GM21576 (cell line): ENCODE measurements around the gene PRCC.
"Not testable (repeated sequence)": the region's sequence is repeated elsewhere in the genome, so short reads cannot be mapped to it uniquely, and the experiment has no call there.

Experiments used
- ATAC-seq: cut with Tn5 transposase; IDR thresholded peaks from one replicate; pipeline ENCODE4 v1.9.1; 2021; ENCODE audit warnings: mild to moderate bottlenecking, moderate library complexity; ENCODE audit not compliant: unreplicated experiment

Gene PRCC

GRCh38 chr1:156760092-156760795 is 7.1 kb upstream of the PRCC start:
- no peak for ATAC-seq

DNA sequence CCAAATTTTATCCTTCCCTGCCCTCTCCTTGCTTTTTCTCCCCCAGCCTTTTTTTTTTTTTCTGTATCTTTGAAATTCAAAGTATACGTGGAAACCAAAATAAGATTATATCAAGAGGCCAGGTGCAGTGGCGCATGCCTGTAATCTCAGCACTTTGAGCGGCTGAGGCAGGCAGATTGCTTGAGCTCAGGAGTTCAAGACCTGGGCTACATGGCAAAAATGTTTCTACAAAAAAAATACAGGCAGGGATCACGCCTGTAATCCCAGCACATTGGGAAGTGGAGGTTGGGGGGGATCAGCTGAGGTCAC is 6.6 kb upstream of the PRCC start:
- ATAC-seq, result no peak

DNA sequence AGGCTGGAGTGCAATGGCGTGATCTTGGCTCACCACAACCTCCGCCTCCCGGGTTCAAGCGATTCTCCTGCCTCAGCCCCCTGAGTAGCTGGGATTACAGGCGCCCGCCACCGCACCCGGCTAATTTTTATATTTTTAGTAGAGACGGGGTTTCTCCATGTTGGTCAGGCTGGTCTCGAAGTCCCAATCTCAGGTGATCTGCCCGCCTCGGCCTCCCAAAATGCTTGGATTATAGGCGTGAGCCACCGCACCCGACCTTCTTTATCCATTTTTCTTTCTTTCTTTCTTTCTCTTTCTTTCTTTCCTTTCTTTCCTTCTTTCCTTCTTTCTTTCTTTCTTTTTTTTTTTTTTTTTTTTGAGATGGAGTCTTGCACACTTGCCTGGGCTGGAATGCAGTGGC is 2.2 kb upstream of the PRCC start:
- not testable (repeated sequence) for ATAC-seq

GRCh38 chr1:156765666-156766065 is 1.7 kb upstream of the PRCC start:
- ATAC-seq, result no peak

GRCh38 chr1:156766298-156767100 is 836 bp upstream of the PRCC start:
- ATAC-seq, result no peak

DNA sequence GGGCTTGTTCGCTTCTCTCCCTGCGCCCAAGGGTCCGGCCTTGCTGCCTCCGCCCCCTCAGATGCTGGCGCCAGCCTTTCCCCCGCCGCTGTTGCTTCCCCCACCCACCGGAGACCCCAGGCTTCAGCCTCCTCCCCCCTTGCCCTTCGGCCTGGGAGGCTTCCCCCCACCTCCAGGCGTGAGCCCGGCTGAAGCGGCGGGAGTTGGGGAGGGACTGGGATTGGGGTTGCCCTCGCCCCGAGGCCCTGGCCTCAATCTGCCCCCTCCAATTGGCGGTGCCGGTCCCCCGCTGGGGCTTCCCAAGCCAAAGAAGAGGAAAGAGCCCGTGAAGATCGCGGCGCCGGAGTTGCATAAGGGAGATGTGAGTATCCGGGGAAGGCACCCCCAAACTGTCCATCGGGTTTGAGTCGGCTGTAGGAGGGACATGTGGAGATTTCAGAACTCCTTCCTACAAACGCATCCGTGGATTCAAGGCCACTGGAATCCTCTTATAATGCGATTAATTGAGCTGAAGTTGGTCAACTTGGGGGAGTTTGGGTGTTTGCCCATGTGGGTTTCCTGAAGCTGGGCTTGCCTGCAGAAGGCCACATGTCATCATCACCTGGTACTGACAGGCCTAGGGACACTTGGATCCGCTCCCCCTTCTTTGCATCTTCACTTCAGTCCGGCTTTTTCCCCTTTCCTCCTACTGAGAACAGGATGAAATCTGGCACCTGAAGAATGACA is 707 bp downstream of the PRCC start:
- no peak for ATAC-seq

DNA sequence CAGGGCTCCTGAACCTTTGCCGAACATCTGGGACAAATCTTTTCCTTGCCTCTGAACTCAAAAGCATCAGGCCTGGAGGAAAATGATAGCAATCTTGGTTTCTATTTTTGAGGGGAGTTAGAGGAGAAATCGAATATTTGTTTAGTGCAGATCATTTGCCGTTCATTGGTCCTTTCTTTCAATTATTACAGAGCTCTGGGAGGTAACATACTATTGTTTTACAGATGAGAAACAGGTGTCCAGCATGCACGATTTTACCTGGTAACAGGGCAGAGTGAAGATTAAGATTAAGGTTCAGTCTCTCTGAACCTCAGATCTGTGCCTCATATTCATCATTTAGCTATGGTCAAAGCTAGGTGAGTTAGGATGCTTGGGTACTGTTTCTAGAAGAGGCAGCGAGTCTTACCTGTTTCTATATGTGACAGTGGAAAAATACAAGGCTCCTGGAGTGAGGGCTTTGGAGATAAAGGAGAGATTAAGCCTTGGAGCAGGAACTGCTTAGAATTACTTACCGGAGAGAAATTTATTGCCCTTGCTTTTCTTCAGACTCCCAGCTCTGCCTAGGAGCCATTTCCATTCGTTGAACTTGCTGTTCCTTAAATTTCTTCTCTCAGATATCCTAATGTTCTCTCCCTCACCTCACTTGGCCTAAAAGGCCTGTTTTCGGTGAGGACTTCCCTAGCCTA is 1.4 kb downstream of the PRCC start:
- no peak for ATAC-seq

DNA sequence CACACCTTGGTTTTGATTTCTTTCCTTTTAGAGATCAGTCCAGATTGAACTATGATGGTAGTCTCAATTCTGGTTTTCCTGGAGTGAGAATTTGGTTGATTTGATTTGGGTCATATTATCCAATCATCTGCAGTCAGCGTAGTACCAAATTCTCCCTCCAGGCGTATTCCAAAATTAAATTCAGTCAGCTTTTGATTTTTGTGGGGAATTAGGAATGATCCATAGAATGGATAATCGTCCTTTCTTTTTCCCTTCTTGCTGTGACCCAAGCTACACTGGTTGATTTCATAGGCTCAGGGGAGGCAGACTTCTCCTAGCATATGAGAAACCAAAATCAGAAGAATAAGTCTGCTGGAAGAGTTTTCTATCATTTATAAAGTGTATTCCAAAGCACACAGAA is 4.9 kb downstream of the PRCC start:
- ATAC-seq, result no peak

DNA sequence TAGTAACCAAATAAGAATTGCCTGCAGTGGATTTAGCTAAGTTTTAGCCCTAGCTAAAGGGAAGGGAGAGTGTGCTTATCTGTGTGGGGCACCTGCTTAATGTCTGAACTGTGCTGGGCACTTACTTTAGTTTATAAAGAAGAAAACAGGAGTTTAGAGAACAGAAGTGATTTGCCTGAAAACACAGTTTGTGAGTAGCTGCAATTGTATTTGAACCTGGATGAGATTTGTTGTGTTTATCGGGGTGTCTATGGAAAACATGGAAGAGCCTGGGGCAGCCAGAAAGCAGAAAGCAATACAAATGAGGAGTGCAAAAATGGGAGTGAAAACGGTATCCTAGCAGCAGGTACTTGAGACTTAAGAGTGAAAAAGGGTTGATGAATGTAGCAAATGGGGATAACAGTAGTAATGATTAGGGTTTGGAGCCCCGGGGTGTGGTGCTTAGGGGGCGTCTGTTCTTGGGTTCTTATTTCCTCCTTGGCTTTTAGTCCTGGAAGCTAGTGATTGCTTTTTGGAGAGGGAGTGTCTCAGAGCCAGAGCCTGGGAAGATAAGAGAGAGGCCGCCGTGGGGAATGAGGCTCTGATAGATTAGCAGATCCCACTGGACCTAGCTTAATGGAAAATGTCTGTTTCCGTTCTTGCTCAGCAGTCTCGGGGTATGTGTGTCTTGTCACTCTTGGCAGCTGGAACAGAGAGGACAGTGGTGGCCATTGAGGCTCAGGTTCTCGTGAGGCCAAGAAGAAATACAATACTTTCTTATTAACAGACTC is 5.6 kb downstream of the PRCC start:
- ATAC-seq, result no peak

DNA sequence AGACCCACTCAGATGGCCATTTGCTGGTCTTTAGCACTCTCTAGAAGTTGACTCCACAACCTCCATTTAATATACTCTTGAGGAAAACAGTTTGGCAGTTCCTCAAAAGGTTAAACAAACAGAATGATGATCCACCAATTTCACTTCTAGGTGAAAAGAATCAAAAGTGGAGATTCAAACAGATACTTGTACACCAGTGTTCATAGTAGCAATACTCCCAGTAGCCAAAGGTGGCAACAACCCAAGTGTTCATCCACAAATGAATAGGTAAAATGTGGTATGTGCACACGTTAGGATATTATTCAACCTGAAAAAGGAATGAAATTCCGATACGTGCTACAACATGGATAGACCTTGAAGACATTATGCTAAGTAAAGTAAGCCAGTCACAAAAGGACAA is 6.3 kb downstream of the PRCC start:
- ATAC-seq, result no peak

DNA sequence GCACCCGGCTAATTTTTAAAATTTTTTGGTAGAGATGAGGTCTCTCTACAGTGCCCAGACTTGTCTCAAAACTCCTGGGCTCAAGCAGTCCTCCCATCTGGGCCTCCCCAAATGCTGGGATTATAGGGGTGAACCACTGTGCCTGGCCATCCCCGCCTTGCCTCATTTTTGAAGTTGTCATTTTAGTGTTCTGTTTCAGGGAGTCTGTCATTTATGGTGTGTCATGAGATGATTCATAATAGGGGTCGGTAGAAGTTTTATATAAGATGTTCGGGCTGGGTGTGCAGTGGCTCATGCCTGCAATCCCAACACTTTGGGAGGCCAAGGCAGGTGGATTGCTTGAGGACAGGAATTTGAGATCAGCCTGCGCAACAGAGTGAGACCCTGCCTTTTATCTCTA is 8.5 kb downstream of the PRCC start:
- ATAC-seq, result no peak

DNA sequence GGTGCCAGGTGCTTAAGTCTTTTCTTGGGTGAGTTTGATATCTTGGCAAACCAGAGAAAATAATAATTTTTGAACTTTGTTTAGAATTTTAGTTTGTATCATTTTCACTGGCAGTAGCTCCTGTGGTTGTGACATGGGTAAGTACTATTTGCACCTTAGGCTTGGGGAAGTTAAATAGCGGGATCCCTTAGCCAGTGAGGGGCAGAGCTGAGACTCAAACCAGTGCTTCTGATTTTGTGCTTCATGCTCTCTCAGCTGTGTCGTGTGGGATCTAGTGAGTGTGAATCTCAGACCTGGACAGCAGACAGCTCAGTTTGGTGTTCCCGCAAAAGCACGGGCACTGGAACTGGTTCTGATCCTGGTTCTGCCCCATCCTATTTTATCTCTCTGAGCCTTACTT is 9.6 kb downstream of the PRCC start:
- ATAC-seq, result no peak

- ATAC-seq, result no peak
These were observed 10.2 kb downstream of the PRCC start for GRCh38 chr1:156777573-156777972.

DNA sequence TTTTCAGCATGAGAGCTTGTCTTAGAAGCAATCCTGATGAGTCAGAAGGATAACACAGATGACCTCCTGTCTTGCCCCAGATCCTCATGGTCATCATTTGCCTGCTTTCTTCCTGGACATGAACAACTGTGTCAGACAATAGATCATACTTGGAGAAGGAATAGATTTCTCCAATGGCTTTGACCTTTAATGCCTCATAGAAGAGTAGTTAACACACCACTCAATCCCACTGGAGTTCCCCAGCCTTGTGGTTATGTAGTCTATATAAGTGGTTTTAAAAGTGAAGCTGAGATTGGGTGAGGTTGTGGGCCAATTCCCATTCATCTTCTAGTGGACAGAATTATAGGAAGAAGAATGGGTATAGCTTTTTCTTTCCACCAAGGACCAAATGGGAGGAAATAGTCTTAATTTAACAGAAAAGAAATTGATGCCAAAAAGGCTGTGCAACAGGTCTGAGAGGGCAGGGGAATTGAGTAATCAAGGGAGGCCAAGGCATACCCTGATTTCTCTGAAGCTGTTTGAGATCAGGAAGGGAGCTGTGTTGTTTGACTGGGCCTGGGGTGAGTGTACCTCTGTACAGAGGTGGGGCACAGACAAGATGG is 14.4 kb downstream of the PRCC start:
- no peak for ATAC-seq

GRCh38 chr1:156785458-156785857 is 18.1 kb downstream of the PRCC start:
- ATAC-seq, result no peak

DNA sequence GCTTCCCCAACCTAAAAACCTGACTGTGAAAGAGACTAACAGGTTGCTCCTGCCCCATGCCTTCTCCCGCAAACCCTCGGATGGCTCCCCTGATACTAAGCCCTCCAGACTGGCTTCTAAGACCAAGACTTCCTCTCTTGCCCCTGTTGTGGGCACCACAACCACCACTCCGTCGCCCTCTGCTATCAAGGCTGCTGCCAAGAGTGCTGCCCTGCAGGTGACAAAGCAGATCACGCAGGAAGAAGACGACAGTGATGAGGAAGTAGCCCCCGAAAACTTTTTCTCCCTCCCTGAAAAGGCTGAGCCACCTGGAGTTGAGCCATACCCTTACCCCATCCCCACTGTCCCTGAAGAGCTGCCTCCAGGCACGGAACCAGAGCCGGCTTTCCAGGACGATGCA is 19.3 kb downstream of the PRCC start:
- no peak for ATAC-seq

GRCh38 chr1:156788136-156788535 is 20.8 kb downstream of the PRCC start:
- ATAC-seq, result no peak

DNA sequence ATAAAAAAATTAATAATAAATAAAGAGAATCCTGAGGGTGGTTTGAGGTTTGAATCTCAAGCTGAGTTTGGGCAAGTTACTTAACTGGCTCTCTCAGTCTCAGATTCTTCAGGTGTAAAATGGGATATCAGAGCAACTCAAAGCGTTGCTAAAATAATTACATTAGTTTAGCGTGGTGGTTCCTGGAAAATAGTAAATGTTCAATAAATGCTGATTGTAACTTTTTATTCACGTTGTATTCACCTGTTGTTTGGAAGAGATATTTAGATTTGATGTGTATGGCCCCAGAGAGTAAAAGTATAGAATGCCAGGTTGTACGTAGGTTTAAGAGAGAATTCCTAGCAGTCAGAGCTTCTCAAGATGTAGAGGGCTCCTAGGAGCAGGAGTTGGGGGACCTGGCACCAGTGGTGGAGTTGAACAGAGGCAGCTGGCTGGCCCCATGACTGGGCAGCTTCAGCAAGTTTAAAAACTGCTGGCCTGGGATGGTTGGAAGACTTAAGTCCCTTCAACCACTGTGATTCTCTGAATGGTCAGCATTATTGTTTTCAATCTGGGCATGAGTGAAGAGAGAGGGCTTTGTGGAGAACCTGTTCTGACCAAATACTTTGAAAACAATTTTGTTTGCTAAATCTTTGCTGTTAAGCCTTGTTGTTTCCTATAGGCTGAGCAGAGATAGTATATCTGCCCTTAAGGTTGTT is 22.4 kb downstream of the PRCC start:
- no peak for ATAC-seq

DNA sequence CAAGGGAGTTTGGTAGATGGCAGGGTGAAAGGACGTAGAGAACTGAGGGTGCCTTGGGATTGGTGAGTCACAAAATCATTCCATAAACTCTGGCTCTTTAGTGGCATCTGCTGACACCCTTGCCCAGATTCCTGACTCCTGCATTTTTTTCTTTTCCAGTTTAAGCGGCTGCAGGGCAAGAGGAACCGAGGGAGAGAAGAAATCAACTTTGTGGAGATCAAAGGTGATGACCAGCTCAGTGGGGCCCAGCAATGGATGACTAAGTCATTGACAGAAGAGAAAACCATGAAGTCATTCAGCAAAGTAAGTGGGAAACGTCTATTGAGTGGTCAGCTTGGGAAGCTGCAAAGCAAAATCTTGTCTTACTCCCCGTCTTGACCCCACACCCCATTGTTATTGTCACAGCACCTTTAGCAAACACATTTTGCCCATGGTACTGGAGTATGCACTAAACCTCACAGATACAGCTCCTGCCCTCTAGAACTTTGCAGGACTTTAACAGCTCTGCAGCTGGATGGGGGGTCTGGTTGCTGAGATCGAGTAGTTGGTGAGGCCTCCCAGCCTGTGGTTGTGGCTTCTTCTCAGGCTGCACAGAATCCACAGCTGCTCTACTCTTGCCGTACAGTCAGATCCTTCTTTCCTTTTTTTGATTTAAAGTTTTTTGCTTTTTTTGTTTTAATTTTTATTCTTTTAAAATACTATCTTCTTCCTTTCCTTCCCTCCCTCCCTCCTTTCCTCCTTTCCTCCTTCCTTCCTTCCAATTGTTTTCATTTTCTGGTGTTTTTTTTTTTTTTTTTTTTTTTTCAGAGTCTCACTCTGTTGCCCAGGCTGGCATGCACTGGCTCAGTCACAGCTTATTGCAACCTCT is 27.4 kb downstream of the PRCC start:
- no peak for ATAC-seq
